ENCODE data around the gene E2F6.

Gene E2F6

DNA sequence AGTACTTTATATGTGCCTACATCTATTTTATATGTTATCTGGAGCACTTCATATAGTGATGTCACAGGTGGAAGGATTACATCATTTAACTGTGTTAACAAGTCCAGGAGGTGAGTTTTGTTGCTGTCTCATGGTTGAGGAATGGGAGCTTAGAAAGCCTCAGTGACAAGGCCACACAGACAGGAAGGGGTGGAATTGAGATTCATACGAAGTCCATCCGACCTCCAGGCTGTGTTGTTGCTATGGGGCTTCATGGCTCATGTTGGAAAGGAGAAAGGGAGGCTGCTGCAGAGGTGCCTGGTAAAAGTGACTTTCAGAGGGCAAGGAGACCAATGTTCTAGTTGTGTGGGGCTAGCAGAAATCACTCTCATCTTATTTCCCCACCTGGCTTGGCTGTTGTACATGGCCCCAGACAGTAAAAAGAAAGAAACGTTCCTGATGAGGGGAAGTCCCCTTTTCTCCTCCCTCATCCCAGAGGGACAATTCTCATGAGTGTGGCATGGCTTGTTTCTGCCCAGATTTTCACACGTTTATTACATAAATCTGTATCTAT, 36.9 kb upstream of the E2F6 start:
- no peak overlapping the region for H3K4me3 ChIP-seq (ENCODE audit: low read depth, low read length)
- TF ChIP-seq, protein P1, sequence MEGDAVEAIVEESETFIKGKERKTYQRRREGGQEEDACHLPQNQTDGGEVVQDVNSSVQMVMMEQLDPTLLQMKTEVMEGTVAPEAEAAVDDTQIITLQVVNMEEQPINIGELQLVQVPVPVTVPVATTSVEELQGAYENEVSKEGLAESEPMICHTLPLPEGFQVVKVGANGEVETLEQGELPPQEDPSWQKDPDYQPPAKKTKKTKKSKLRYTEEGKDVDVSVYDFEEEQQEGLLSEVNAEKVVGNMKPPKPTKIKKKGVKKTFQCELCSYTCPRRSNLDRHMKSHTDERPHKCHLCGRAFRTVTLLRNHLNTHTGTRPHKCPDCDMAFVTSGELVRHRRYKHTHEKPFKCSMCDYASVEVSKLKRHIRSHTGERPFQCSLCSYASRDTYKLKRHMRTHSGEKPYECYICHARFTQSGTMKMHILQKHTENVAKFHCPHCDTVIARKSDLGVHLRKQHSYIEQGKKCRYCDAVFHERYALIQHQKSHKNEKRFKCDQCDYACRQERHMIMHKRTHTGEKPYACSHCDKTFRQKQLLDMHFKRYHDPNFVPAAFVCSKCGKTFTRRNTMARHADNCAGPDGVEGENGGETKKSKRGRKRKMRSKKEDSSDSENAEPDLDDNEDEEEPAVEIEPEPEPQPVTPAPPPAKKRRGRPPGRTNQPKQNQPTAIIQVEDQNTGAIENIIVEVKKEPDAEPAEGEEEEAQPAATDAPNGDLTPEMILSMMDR (IDR thresholded peaks at IDR 0.05; ENCODE audit: low read depth, low read length) = no peak

DNA sequence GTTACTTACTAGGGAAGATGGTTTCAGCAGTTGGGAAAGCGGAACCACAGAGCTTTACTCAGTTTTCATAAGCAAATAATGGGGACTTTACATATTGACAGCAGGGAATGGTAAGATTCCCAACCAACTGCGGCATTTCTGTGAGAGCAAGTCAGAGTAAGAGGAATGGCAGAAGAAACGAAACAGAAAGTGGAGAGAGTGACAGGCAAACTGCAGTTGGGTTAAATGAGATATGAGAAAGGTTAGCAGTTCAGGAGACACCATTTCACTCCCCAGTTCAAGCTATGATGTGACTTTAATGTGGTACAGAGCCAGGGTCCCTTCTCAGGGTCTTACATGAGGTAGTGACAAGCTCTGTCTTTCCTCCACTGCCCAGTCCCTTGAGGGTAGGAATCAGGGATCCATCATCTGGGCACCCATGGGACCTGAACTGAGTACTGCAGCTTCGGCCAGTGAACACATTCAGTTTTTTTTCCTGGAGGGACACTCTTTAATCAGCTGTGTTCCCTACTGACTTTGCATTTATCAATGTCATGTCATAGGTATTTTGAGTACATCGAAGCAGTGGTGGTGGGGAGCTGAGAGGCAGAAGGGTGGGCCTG, 34.8 kb upstream of the E2F6 start:
- no peak overlapping the region for H3K4me3 ChIP-seq (ENCODE audit: low read depth, low read length)
- TF ChIP-seq, protein P1 (IDR thresholded peaks at IDR 0.05; ENCODE audit: low read depth, low read length) = no peak

DNA sequence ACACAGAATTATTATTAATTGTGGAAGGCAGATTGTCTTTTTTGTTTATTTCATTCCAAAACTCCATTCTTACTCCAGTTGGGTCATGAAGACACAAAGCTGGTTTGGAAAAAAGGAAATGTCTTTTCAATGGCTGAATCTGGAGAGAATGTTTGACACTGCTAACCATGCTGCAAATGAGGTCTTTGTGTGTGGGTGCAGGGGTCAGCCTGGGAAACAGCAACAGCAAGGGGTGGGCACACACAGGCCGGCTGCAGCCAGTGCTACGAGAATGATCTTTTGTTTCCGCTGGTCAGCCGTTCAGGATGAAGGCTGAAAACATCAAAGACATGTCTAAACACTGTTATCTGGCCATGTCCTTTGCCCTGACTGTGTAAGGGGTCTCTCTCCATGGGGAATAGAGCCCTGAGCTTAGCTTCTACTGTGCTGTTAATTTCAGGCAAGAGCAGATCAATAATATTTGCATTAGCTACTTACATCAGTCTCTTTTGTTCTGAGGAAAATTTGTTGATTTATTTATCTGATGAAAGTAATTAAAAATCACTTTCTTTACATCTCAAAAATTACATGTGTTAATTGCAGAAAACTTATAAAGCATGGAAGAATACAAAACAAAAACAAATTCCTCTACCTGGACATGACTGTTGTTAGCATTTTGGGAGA, 33.3 kb upstream of the E2F6 start:
- TF ChIP-seq, protein P1 (IDR thresholded peaks at IDR 0.05; ENCODE audit: low read depth, low read length) = no peak
- H3K4me3 ChIP-seq (ENCODE audit: low read depth, low read length) = no peak overlapping the region

DNA sequence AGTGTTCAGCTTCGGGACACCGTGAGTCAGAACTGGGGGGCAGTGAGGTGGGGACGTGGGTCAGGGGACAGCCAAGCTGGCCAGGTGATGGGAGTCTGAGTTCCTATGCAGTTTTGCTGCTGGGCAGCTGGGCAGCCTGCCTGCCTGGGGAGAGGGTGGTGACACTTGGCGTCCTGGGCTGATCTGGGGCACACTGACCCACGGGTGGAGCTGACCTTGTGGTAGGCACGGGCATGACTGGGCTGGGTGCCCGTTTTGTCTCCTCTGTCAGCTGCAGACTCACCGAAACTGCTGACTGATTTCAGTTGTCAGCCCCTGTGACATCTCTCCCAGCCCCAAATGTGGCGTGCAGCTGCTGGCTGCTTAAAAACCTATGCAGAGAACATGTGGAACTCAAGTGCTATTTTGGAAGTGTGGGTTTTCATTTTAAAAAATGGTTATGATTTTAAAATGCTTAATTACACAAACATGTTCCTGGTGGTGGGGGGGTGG, 32.6 kb upstream of the E2F6 start:
- no peak overlapping the region for H3K4me3 ChIP-seq (ENCODE audit: low read depth, low read length)
- TF ChIP-seq, protein P1 (IDR thresholded peaks at IDR 0.05; ENCODE audit: low read depth, low read length) = no peak

DNA sequence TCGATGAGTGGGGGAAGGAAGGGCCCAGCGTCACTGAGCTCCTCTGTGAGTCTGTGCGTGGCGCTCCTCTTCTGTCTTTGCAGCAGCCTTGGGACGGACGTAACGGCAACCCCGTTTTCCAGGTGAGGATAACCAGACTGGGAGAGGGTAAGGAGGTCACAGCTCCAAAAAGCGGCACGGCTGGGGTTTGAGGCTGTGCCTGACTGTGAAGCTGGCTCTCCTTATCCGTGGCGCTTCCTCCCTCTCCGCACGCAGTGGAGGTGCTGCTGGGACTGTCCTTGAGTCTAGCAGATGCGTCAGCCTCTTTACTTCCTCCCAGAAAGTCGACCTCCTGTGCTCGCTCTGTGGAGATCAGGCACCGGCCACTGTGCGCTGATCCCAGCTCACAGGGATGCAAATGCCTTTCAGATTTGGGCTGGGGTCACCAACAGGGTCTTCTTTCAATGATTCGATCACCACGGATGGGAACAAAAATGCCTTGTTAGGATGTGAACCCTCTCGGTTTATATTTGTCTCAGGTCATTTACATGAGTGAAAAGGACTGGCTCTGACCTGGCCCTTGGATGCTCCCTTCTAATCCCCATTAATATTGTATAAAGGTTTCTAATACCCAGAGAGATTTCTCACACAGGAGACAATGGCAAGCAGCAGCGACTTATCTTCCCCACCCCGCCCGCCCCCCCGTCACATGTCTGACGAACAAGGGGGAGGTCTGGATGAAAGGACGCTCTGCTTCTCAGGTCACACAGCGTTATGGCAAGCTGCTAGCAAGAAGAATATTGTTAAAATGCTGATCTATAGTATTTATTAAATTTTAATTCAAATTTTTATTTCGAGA, 30.1 kb upstream of the E2F6 start:
- no peak overlapping the region for H3K4me3 ChIP-seq (ENCODE audit: low read depth, low read length)
- TF ChIP-seq, protein P1 (IDR thresholded peaks at IDR 0.05; ENCODE audit: low read depth, low read length) = no peak

DNA sequence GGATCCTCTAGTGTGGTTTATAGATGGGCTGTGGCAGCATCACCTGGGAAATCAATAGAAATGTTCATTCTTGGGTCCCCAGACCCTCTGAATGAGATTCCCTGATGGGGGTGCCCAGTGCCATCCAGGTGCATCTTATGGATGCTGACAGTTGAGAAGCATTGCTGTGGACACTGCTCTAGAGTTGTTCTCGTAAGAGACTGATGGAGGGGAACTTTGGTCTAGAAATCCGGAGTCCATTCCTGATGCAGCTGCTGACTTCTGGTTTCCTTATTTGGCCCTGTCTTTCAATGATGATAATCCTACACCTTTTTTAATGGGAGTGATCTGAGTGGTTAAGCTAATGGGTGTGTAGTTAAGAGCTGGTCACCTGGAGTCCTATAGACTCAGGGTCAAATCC, 28.3 kb upstream of the E2F6 start:
- no peak overlapping the region for H3K4me3 ChIP-seq (ENCODE audit: low read depth, low read length)
- TF ChIP-seq, protein P1 (IDR thresholded peaks at IDR 0.05; ENCODE audit: low read depth, low read length) = no peak
